B cell (primary cell): ENCODE results near the gene VSIG10L. TPM values are rescaled to one million over a fixed set of nuclear protein-coding genes. Genes with fewer than 3 reads are reported as not detected.

Experiments
- ATAC-seq: fragments of 200-7000 bp; cut with Tn5 transposase; one replicate; pipeline ENCODE4 v1.10.0; 2021; ENCODE audit warnings: low read depth, mild to moderate bottlenecking, moderate number of reproducible peaks, moderate library complexity
- CTCF ChIA-PET: fragments of 350-600 bp; sonication (Branson Sonifier 250); formaldehyde crosslinking; loops from one replicate; lab custom pipeline; 2021; ENCODE audit warnings: antibody characterized with exemption, inconsistent platforms; lab: Charles Lee
- POLR2A ChIA-PET: fragments of 350-600 bp; sonication (Branson Sonifier 250); formaldehyde crosslinking; loops from one replicate; lab custom pipeline; 2021; ENCODE audit warnings: antibody characterized with exemption; lab: Charles Lee
- DNase-seq: peaks from one replicate; pipeline ENCODE4 v3.0.0; 2013
- H2AFZ ChIP-seq: 2 replicates; pipeline ENCODE4 v1.6.1; 2012; ENCODE audit warnings: mild to moderate bottlenecking, low read depth, low read length; ENCODE audit not compliant: insufficient read depth, poor library complexity, severe bottlenecking
- H3K27ac ChIP-seq, 2 donors: 1 replicate in 1 of 2; 2 replicates in 1 of 2; pipeline ENCODE4 v1.5.1; 2012 to 2013; ENCODE audit warnings: low read length in 2 of 2, mild to moderate bottlenecking in 2 of 2, moderate library complexity in 1 of 2
- H3K27me3 ChIP-seq, 4 experiments: fragments of 200-600 bp in 1 of 4; sonication (generic) in 1 of 4; replicated peaks in 1 of 4; 1 replicate in 2 of 4; 2 replicates in 2 of 4; pipeline versions ENCODE4 v1.6.1 to v1.7.0; 2013 to 2016; ENCODE audit warnings: low read length in 3 of 4, mild to moderate bottlenecking in 2 of 4, mixed read lengths in 1 of 4, moderate library complexity in 1 of 4; ENCODE audit not compliant: insufficient read depth in 4 of 4, control insufficient read depth in 3 of 4; ENCODE audit errors: control extremely low read depth in 1 of 4
- H3K36me3 ChIP-seq, 2 experiments: replicated peaks in 1 of 2; 1 replicate in 1 of 2; 2 replicates in 1 of 2; pipeline versions ENCODE4 v1.6.1 to v1.7.1; 2013; ENCODE audit warnings: low read length in 1 of 2; ENCODE audit not compliant: insufficient read depth in 2 of 2, control insufficient read depth in 1 of 2; ENCODE audit errors: control extremely low read depth in 1 of 2, extremely low read depth in 1 of 2
- H3K4me1 ChIP-seq, 2 donors: fragments of 200-600 bp in 1 of 2; sonication (generic) in 1 of 2; 1 replicate in 1 of 2; 2 replicates in 1 of 2; pipeline versions ENCODE4 v1.5.1 to v1.6.1; 2013 to 2017; ENCODE audit warnings: low read length in 2 of 2; ENCODE audit not compliant: control insufficient read depth in 2 of 2, insufficient read depth in 2 of 2
- H3K4me2 ChIP-seq: replicated peaks from 2 replicates; pipeline ENCODE3; 2012; ENCODE audit warnings: mild to moderate bottlenecking, low read depth, low read length; ENCODE audit not compliant: poor library complexity, severe bottlenecking
- H3K4me3 ChIP-seq, 5 experiments: fragments of 200-600 bp in 1 of 5; sonication (generic) in 1 of 5; 1 replicate in 3 of 5; 2 replicates in 2 of 5; pipeline versions ENCODE4 v1.5.1 to v1.7.0; 2011 to 2016; ENCODE audit warnings: low read length in 4 of 5, mild to moderate bottlenecking in 4 of 5, low read depth in 2 of 5, control low read depth in 1 of 5, moderate library complexity in 1 of 5; ENCODE audit not compliant: insufficient read depth in 1 of 5; ENCODE audit errors: control extremely low read depth in 1 of 5, extremely low read depth in 1 of 5
- H3K79me2 ChIP-seq: fragments of 200-600 bp; sonication (generic); one replicate; pipeline ENCODE4 v1.6.0; 2016; ENCODE audit warnings: low read length; ENCODE audit not compliant: control insufficient read depth, insufficient read depth
- H3K9ac ChIP-seq: fragments of 200-600 bp; sonication (generic); 2 replicates; pipeline ENCODE4 v1.6.1; 2017; ENCODE audit warnings: mild to moderate bottlenecking, low read length, moderate library complexity
- H3K9me3 ChIP-seq, 3 donors: one replicate each; pipeline versions ENCODE4 v1.6.1 to v1.7.1; 2013; ENCODE audit warnings: low read length in 2 of 3; ENCODE audit not compliant: control insufficient read depth in 2 of 3, insufficient read depth in 1 of 3; ENCODE audit errors: control extremely low read depth in 1 of 3
- H4K20me1 ChIP-seq: 2 replicates; pipeline ENCODE4 v1.6.0; 2012; ENCODE audit warnings: mild to moderate bottlenecking, low read length; ENCODE audit not compliant: insufficient read depth, control insufficient read depth, poor library complexity, severe bottlenecking
- H3K27ac Mint-ChIP-seq: one replicate; pipeline ENCODE4 v1.8.0; 2021; ENCODE audit warnings: mixed read lengths
- H3K27me3 Mint-ChIP-seq: one replicate; pipeline ENCODE4 v1.8.0; 2021; ENCODE audit warnings: mixed read lengths
- H3K4me1 Mint-ChIP-seq: one replicate; pipeline ENCODE4 v1.8.0; 2021; ENCODE audit warnings: mixed read lengths
- H3K4me3 Mint-ChIP-seq: one replicate; pipeline ENCODE4 v1.8.0; 2021; ENCODE audit warnings: mixed read lengths
- H3K9me3 Mint-ChIP-seq: one replicate; pipeline ENCODE4 v1.8.0; 2022; ENCODE audit warnings: mixed read lengths; ENCODE audit not compliant: insufficient read depth
- EZH2 ChIP-seq: IDR thresholded peaks from 2 replicates; pipeline ENCODE4 v1.6.1; 2012; ENCODE audit warnings: borderline replicate concordance, low read depth, mild to moderate bottlenecking, moderate library complexity, low read length; ENCODE audit not compliant: insufficient read depth, poor library complexity, severe bottlenecking
- WGBS: methylation state at CpG from one replicate; pipeline ENCODE4 v1.1.5; 2013; ENCODE audit warnings: missing lambda C conversion rate; ENCODE audit not compliant: insufficient coverage; 5-methylcytosine and 5-hydroxymethylcytosine counted together
- intact Hi-C: fragments of 100-400 bp; cut with micrococcal nuclease; formaldehyde crosslinking; loops from one replicate; pipeline ENCODE4 v1.10.0; 2022
- polyA plus RNA-seq: library from polyadenylated mRNA; depleted of rRNA; stranded (reverse); fragments of >200 nt; gene quantifications from 2 replicates; pipeline ENCODE4 v1.2.3, GENCODE V29; 2012
- total RNA-seq, 2 donors: library from RNA; stranded (reverse); fragments of 120-200 nt in 1 of 2; gene quantifications; 1 replicate in 1 of 2; 2 replicates in 1 of 2; pipeline versions ENCODE4 v1.2.3 to v1.2.4, GENCODE V29; 2013 to 2022
- TF ChIP-seq, protein P1 (sequence below): fragments of 200-600 bp; IDR thresholded peaks from one replicate; pipeline ENCODE4 v1.8.0; 2022; ENCODE audit warnings: antibody characterized with exemption, mild to moderate bottlenecking

Gene VSIG10L
- total and polyA plus RNA-seq, 2 donors (not counting 1 experiment from before 2014, with no cell fraction given), result 1.3 to 1.7 TPM

DNA sequence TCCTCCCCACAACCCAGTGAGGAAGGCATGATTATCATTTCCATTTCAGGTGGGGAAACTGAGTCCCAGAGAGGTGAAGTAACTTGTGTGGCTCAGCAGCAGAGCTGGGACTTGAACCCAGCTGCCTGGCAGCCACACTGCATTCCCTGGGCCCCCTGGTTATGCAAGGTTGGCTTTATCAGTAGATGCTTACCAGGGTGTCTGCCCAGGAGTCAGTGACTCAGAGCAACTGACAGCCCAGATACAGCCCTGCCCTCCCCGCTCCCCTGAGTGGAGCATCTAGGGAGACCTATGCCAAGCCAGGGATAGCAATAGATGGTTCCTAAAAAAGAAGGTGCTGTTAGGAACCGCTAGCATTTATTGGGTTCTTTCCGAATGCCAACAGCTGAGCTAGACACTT, 24.6 kb downstream of the VSIG10L start:
- H3K4me1 Mint-ChIP-seq, result peaks cover 2% of the 10 kb centered on the region
- Histone ChIP-seq H3K9ac (no peak overlapping the region), H3K36me3 (no peaks in the 10 kb centered on the region), H3K9me3 (peaks cover 0 to 16% (median 0%) of the 10 kb centered on the region in 3 donors), H2AFZ (no peak overlapping the region), H3K79me2 (no peaks in the 10 kb centered on the region), H4K20me1 (no peaks in the 10 kb centered on the region), H3K27me3 (peaks cover 0 to 5% (median 0%) of the 10 kb centered on the region in 4 experiments), H3K4me2 (no peak overlapping the region), H3K4me3 (no peak overlapping the region), H3K27ac (no peak overlapping the region), H3K4me1 (no peaks in the 10 kb centered on the region)
- POLR2A ChIA-PET, result no interaction called here
- WGBS, result 88% methylated on average over 3 of the region's 3 CpGs
- ATAC-seq (no peak), DNase-seq (no peak)
- intact Hi-C loops, result no loop called here
- no peak overlapping the region for H3K4me3 Mint-ChIP-seq
- H3K27ac Mint-ChIP-seq, result no peak overlapping the region
- H3K9me3 Mint-ChIP-seq, result no peaks in the 10 kb centered on the region
- H3K27me3 Mint-ChIP-seq, result peaks cover 43% of the 10 kb centered on the region
- TF ChIP-seq, protein P1, sequence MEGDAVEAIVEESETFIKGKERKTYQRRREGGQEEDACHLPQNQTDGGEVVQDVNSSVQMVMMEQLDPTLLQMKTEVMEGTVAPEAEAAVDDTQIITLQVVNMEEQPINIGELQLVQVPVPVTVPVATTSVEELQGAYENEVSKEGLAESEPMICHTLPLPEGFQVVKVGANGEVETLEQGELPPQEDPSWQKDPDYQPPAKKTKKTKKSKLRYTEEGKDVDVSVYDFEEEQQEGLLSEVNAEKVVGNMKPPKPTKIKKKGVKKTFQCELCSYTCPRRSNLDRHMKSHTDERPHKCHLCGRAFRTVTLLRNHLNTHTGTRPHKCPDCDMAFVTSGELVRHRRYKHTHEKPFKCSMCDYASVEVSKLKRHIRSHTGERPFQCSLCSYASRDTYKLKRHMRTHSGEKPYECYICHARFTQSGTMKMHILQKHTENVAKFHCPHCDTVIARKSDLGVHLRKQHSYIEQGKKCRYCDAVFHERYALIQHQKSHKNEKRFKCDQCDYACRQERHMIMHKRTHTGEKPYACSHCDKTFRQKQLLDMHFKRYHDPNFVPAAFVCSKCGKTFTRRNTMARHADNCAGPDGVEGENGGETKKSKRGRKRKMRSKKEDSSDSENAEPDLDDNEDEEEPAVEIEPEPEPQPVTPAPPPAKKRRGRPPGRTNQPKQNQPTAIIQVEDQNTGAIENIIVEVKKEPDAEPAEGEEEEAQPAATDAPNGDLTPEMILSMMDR, result no peak
- no peak for TF ChIP-seq EZH2
- CTCF ChIA-PET, result no interaction called here

DNA sequence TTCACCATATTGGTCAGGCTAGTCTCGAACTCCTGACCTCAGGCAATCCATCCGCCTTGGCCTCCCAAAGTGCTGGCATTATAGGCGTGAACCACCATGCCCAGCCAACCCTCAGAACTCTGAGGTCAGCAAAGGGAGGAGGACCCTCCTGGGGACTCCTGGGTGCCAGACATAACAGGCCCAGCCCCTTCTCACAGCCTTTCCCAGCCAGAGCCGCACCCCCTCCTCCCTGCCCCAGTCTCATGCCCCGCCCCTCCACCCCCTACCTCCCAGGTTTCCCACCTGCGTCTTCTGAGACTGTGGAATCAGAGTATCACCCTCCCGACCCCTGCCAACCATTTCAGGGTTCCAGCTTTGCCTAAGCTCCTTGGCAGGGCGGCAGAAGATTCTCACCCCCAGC, 25.3 kb downstream of the VSIG10L start:
- H3K27me3 Mint-ChIP-seq, result peaks cover 46% of the 10 kb centered on the region
- Histone ChIP-seq H3K9ac (no peak overlapping the region), H3K27ac (no peak overlapping the region), H4K20me1 (no peaks in the 10 kb centered on the region), H3K4me3 (no peak overlapping the region), H3K4me2 (no peak overlapping the region), H3K27me3 (peaks cover 0 to 10% (median 0%) of the 10 kb centered on the region in 4 experiments), H3K9me3 (peaks cover 0 to 16% (median 0%) of the 10 kb centered on the region in 3 donors), H3K36me3 (no peaks in the 10 kb centered on the region), H3K4me1 (no peaks in the 10 kb centered on the region), H3K79me2 (no peaks in the 10 kb centered on the region), H2AFZ (no peak overlapping the region)
- intact Hi-C loops, result no loop called here
- TF ChIP-seq EZH2, result no peak
- TF ChIP-seq, protein P1, result no peak
- 87% methylated on average over 7 of the region's 8 CpGs for WGBS
- no peak for ATAC-seq
- POLR2A ChIA-PET, result no interaction called here
- CTCF ChIA-PET, result interaction anchor here (1.2 kb wide), 1 partner anchor 157 kb away, joined by 4 read pairs; no protein-coding TSS in a partner anchor
- no peak overlapping the region for H3K27ac Mint-ChIP-seq
- no peak for DNase-seq
- H3K4me1 Mint-ChIP-seq, result peaks cover 2% of the 10 kb centered on the region
- H3K9me3 Mint-ChIP-seq, result no peaks in the 10 kb centered on the region
- no peak overlapping the region for H3K4me3 Mint-ChIP-seq
